H1 (cell line): ENCODE results near the gene MROH7. TPM values are rescaled to one million over a fixed set of nuclear protein-coding genes. Genes with fewer than 3 reads are reported as not detected.

Experiments used
- CTCF ChIA-PET: fragments of 300-600 bp; sonication (Branson Sonifier 250); formaldehyde crosslinking; loops from one replicate; lab custom pipeline; 2021; ENCODE audit not compliant: partially characterized antibody; lab: Charles Lee
- POLR2A ChIA-PET: fragments of 300-600 bp; sonication (Branson Sonifier 250); formaldehyde crosslinking; loops from one replicate; lab custom pipeline; 2021; ENCODE audit warnings: inconsistent platforms; ENCODE audit not compliant: partially characterized antibody; lab: Charles Lee
- DNase-seq, 2 experiments: peaks; one replicate each; pipeline versions ENCODE4 v3.0.0 to v3.0.0-alpha.2; 2010 to 2022; ENCODE audit warnings: low spot score in 2 of 2, low read depth in 1 of 2, mixed read lengths in 1 of 2
- FAIRE-seq: peaks from 2 replicates; lab custom pipeline; 2011; peaks lifted over from hg19 to GRCh38; lab: Jason Lieb, UNC
- H2AFZ ChIP-seq: 2 replicates; pipeline ENCODE4 v1.8.1; 2012; ENCODE audit warnings: low read length, inconsistent platforms
- H2AK5ac ChIP-seq: 2 replicates; pipeline ENCODE4 v1.6.1; 2013; ENCODE audit warnings: low read depth, low read length
- H2BK120ac ChIP-seq: replicated peaks from 2 replicates; pipeline ENCODE3; 2013; ENCODE audit warnings: low read depth, low read length, inconsistent platforms
- H2BK12ac ChIP-seq: 2 replicates; pipeline ENCODE4 v1.6.1; 2013; ENCODE audit warnings: low read depth, low read length
- H2BK15ac ChIP-seq: 2 replicates; pipeline ENCODE4 v1.6.1; 2013; ENCODE audit warnings: low read length
- H2BK20ac ChIP-seq: 2 replicates; pipeline ENCODE4 v1.6.1; 2013; ENCODE audit warnings: low read length
- H2BK5ac ChIP-seq: 2 replicates; pipeline ENCODE4 v1.6.1; 2013; ENCODE audit warnings: low read depth, low read length
- H3K14ac ChIP-seq: 2 replicates; pipeline ENCODE4 v1.6.1; 2013; ENCODE audit warnings: inconsistent platforms; ENCODE audit not compliant: insufficient read length
- H3K18ac ChIP-seq: 2 replicates; pipeline ENCODE4 v1.6.1; 2013; ENCODE audit warnings: low read length; ENCODE audit errors: extremely low read depth
- H3K23ac ChIP-seq: 2 replicates; pipeline ENCODE4 v1.6.1; 2013; ENCODE audit warnings: inconsistent platforms; ENCODE audit not compliant: insufficient read length
- H3K23me2 ChIP-seq: 2 replicates; pipeline ENCODE4 v1.6.1; 2013; ENCODE audit warnings: low read depth, low read length
- H3K27ac ChIP-seq: 2 replicates; pipeline ENCODE4 v1.6.1; 2011; ENCODE audit warnings: low read depth, low read length, inconsistent platforms
- H3K27me3 ChIP-seq, 4 experiments: replicated peaks in 1 of 4; 1 replicate in 1 of 4; 2 replicates in 3 of 4; pipeline versions ENCODE4 v1.6.1 to v1.8.1; 2011 to 2013; ENCODE audit warnings: low read length in 3 of 4, mild to moderate bottlenecking in 3 of 4, inconsistent platforms in 2 of 4, mixed read lengths in 2 of 4, moderate library complexity in 1 of 4; ENCODE audit not compliant: control insufficient read depth in 3 of 4, insufficient read depth in 3 of 4; ENCODE audit errors: extremely low read depth in 1 of 4
- H3K36me3 ChIP-seq, 4 experiments: 2 replicates each; pipeline versions ENCODE4 v1.6.1 to v1.8.1; 2011 to 2013; ENCODE audit warnings: mild to moderate bottlenecking in 4 of 4, low read length in 3 of 4, moderate library complexity in 2 of 4, control low read depth in 1 of 4, inconsistent platforms in 1 of 4; ENCODE audit not compliant: insufficient read depth in 4 of 4, control insufficient read depth in 2 of 4
- H3K4ac ChIP-seq: replicated peaks from 2 replicates; pipeline ENCODE3; 2013; ENCODE audit warnings: low read length, low read depth, mixed read lengths, inconsistent platforms; ENCODE audit not compliant: insufficient read length
- H3K4me1 ChIP-seq, 4 experiments: replicated peaks in 1 of 4; 1 replicate in 1 of 4; 2 replicates in 3 of 4; pipeline versions ENCODE4 v1.6.1 to v1.8.1; 2011 to 2013; ENCODE audit warnings: low read length in 3 of 4, inconsistent platforms in 2 of 4, mixed read lengths in 1 of 4; ENCODE audit not compliant: insufficient read depth in 4 of 4, control insufficient read depth in 3 of 4
- H3K4me2 ChIP-seq, 2 experiments: 2 replicates each; pipeline versions ENCODE4 v1.6.1 to v1.8.1; 2011 to 2013; ENCODE audit warnings: low read depth in 2 of 2, low read length in 2 of 2, control low read depth in 1 of 2, inconsistent platforms in 1 of 2, mild to moderate bottlenecking in 1 of 2; ENCODE audit not compliant: insufficient read depth in 1 of 2
- H3K4me3 ChIP-seq, 4 experiments: fragments of 200-600, 300-600 bp in 1 of 4; sonication (generic), shearing (Covaris generic), sonication (Bioruptor Twin) in 1 of 4; 2 replicates each; pipeline versions ENCODE4 v1.5.1 to v1.8.1; 2011 to 2016; ENCODE audit warnings: low read length in 4 of 4, low read depth in 3 of 4, control low read depth in 2 of 4, inconsistent platforms in 2 of 4, mild to moderate bottlenecking in 2 of 4, mixed read lengths in 1 of 4, moderate library complexity in 1 of 4; ENCODE audit not compliant: insufficient read depth in 2 of 4; ENCODE audit errors: extremely low read depth in 1 of 4
- H3K56ac ChIP-seq: replicated peaks from 2 replicates; pipeline ENCODE3; 2013; ENCODE audit warnings: low read depth, mild to moderate bottlenecking, mixed read lengths, low read length, inconsistent platforms; ENCODE audit not compliant: insufficient read length
- H3K79me1 ChIP-seq: 2 replicates; pipeline ENCODE4 v1.6.1; 2013; ENCODE audit warnings: low read depth, low read length, control low read depth
- H3K79me2 ChIP-seq, 2 experiments: 2 replicates each; pipeline versions ENCODE4 v1.6.1 to v1.8.1; 2012 to 2013; ENCODE audit warnings: low read length in 2 of 2, mild to moderate bottlenecking in 2 of 2, inconsistent platforms in 1 of 2; ENCODE audit not compliant: insufficient read depth in 2 of 2, control insufficient read depth in 1 of 2
- H3K9ac ChIP-seq, 4 experiments: replicated peaks in 1 of 4; 1 replicate in 1 of 4; 2 replicates in 3 of 4; pipeline versions ENCODE4 v1.6.1 to v1.8.1; 2011 to 2013; ENCODE audit warnings: low read depth in 3 of 4, low read length in 3 of 4, control low read depth in 2 of 4, mild to moderate bottlenecking in 2 of 4, moderate library complexity in 2 of 4, inconsistent platforms in 1 of 4; ENCODE audit errors: extremely low read depth in 1 of 4
- H3K9me3 ChIP-seq, 2 experiments: 2 replicates each; pipeline versions ENCODE4 v1.6.1 to v1.8.1; 2012 to 2013; ENCODE audit warnings: mild to moderate bottlenecking in 2 of 2, moderate library complexity in 2 of 2, control low read depth in 1 of 2, inconsistent platforms in 1 of 2, low read depth in 1 of 2, low read length in 1 of 2, mixed read lengths in 1 of 2; ENCODE audit not compliant: insufficient read depth in 2 of 2
- H4K20me1 ChIP-seq, 2 experiments: replicated peaks in 1 of 2; 2 replicates each; pipeline versions ENCODE3 to v1.8.1; 2011 to 2013; ENCODE audit warnings: inconsistent platforms in 2 of 2, low read length in 2 of 2, mild to moderate bottlenecking in 1 of 2; ENCODE audit not compliant: insufficient read depth in 2 of 2, control insufficient read depth in 1 of 2
- H4K5ac ChIP-seq: 2 replicates; pipeline ENCODE4 v1.6.1; 2013; ENCODE audit warnings: low read length, low read depth, mixed read lengths, inconsistent platforms; ENCODE audit not compliant: insufficient read length
- H4K8ac ChIP-seq: 2 replicates; pipeline ENCODE4 v1.8.0; 2013; ENCODE audit warnings: mild to moderate bottlenecking, moderate library complexity, low read length, inconsistent platforms; ENCODE audit not compliant: insufficient read depth; ENCODE audit errors: extremely low read depth
- H4K91ac ChIP-seq: replicated peaks from 2 replicates; pipeline ENCODE3; 2013; ENCODE audit warnings: low read length, mixed read lengths, inconsistent platforms; ENCODE audit not compliant: insufficient read length
- CBX8 ChIP-seq: fragments of 300-800, 300-1000 bp; sonication (generic); IDR thresholded peaks from 2 replicates; pipeline ENCODE4 v1.7.1; 2016; ENCODE audit warnings: low read depth, low read length, borderline replicate concordance
- HDAC2 ChIP-seq, 2 experiments: fragments of 300-600 bp in 1 of 2; sonication (generic) in 1 of 2; IDR thresholded peaks; 2 replicates each; pipeline ENCODE4 v1.6.1; 2011 to 2012; ENCODE audit warnings: low read depth in 2 of 2, low read length in 2 of 2, mild to moderate bottlenecking in 2 of 2, moderate library complexity in 2 of 2, borderline replicate concordance in 1 of 2, inconsistent platforms in 1 of 2
- MAX ChIP-seq: IDR thresholded peaks from 2 replicates; pipeline ENCODE4 v1.6.1; 2012; ENCODE audit warnings: inconsistent platforms
- NANOG ChIP-seq: IDR thresholded peaks from 2 replicates; pipeline ENCODE4 v1.6.1; 2011; ENCODE audit warnings: low read length, low read depth, mild to moderate bottlenecking, inconsistent platforms; ENCODE audit not compliant: insufficient read depth, poor library complexity, severe bottlenecking
- NRF1 ChIP-seq: IDR thresholded peaks from 2 replicates; pipeline ENCODE4 v1.6.1; 2011; ENCODE audit warnings: mild to moderate bottlenecking, low read depth, low read length, improper control_type of control experiment
- PHF8 ChIP-seq: fragments of 200-600 bp; sonication (generic); conservative IDR thresholded peaks from 2 replicates; pipeline ENCODE4 v1.7.1; 2012; ENCODE audit warnings: low read depth, mild to moderate bottlenecking, inconsistent platforms, low read length, moderate library complexity
- POLR2AphosphoS5 ChIP-seq: IDR thresholded peaks from 2 replicates; pipeline ENCODE4 v1.6.1; 2011; ENCODE audit warnings: low read depth, low read length
- RXRA ChIP-seq: IDR thresholded peaks from 2 replicates; pipeline ENCODE4 v1.6.1; 2011; ENCODE audit warnings: low read depth, mild to moderate bottlenecking, low read length, moderate library complexity; ENCODE audit not compliant: insufficient read depth
- YY1 ChIP-seq: IDR thresholded peaks from 2 replicates; pipeline ENCODE4 v1.6.1; 2011; ENCODE audit warnings: low read depth, mild to moderate bottlenecking, low read length
- WGBS, 2 experiments: shearing (Covaris generic) in 1 of 2; methylation state at CpG; one replicate each; pipeline versions ENCODE4 v1.1.6 to v1.1.7; 2013 to 2015; ENCODE audit warnings: low lambda C conversion rate in 2 of 2, mixed read lengths in 2 of 2, inconsistent platforms in 1 of 2, low coverage in 1 of 2, missing lambda C conversion rate in 1 of 2; ENCODE audit not compliant: insufficient replicate concordance in 2 of 2, insufficient coverage in 1 of 2, insufficient read length in 1 of 2; ENCODE audit errors: extremely low coverage in 1 of 2, missing lambda C conversion rate in 1 of 2; 5-methylcytosine and 5-hydroxymethylcytosine counted together
- polyA plus RNA-seq, 7 experiments: library from polyadenylated mRNA; depleted of rRNA in 3 of 7; stranded (reverse) in 5 of 7; unstranded in 2 of 7; fragments of >200 nt in 5 of 7; fragments of 200-250 nt in 2 of 7; gene quantifications; 1 replicate in 5 of 7; 2 replicates in 1 of 7; 4 replicates in 1 of 7; pipeline versions ENCODE4 v1.2.1 to v1.2.3, GENCODE V29; 2011 to 2013; ENCODE audit warnings: missing spikeins in 2 of 7, mixed read lengths in 2 of 7
- total RNA-seq: library from RNA; stranded (reverse); fragmentation: NEBNext Ultra II Directional; extraction: Animal tissue kit (Norgen Biotek cat#: 25700); gene quantifications from 2 replicates; pipeline ENCODE4 v1.2.1, GENCODE V29; 2021

Gene MROH7
- total and polyA plus RNA-seq, 2 of the 8 experiments (the other 6 are each of a cell fraction or from before 2014, with no cell fraction given): 0.07 to 0.20 TPM

- Histone ChIP-seq H4K91ac (no peak overlapping the region), H3K18ac (no peak overlapping the region), H2AK5ac (no peak overlapping the region), H3K4me2 (no peak overlapping the region), H2BK120ac (no peak overlapping the region), H2BK12ac (no peak overlapping the region), H3K23ac (no peak overlapping the region), H3K23me2 (no peaks in the 10 kb centered on the region), H3K27ac (no peak overlapping the region), H3K79me2 (no peaks in the 10 kb centered on the region), H3K14ac (no peak overlapping the region), H3K9me3 (no peaks in the 10 kb centered on the region), H4K20me1 (no peaks in the 10 kb centered on the region), H3K56ac (no peak overlapping the region), H2BK15ac (no peak overlapping the region), H2AFZ (no peak overlapping the region), H3K79me1 (no peaks in the 10 kb centered on the region), H2BK20ac (no peak overlapping the region), H3K4me1 (peaks cover 0 to 4% (median 1%) of the 10 kb centered on the region in 4 experiments; a peak in 5 of 7 replicates), H3K27me3 (no peaks in the 10 kb centered on the region), H4K8ac (no peak overlapping the region), H3K9ac (no peak overlapping the region), H3K36me3 (no peaks in the 10 kb centered on the region), H3K4me3 (no peak overlapping the region), H3K4ac (no peak overlapping the region), H2BK5ac (peak overlapping the region; percentile 35; the same call in 1 of the 2 replicates), H4K5ac (no peak overlapping the region)
- FAIRE-seq (no peak), DNase-seq (no peak)
- POLR2A ChIA-PET: interaction anchor here (0.6 to 0.8 kb wide), 2 partner anchors 10 to 52 kb away, joined by 3 to 5 read pairs; no protein-coding TSS in a partner anchor
- CTCF ChIA-PET: interaction anchor here (0.9 to 1.3 kb wide), 4 partner anchors 11 to 216 kb away, joined by 3 to 6 read pairs (median 4); no protein-coding TSS in a partner anchor
- TF ChIP-seq MAX (no peak), HDAC2 (IDR thresholded peaks at IDR 0.05; ENCODE audit: borderline replicate concordance in 1 of 2, low read depth in 2 of 2, low read length in 2 of 2) (no peak), CBX8 (no peak), YY1 (no peak), POLR2AphosphoS5 (no peak), NRF1 (no peak), PHF8 (no peak), NANOG (no peak), RXRA (no peak)
- WGBS, 2 experiments: 96% methylated on average over 8 of the region's 10 CpGs; no CpG with 5 or more reads in 1 of the 2 experiments
Observed at GRCh38 chr1:54593571-54594160, 47.9 kb upstream of the MROH7 start.
